Body of pancreas (tissue), 4 donors: ENCODE measurements around the gene POFUT2.

Experiments used
- POLR2A ChIP-seq, 3 donors: fragments of 450-650 bp; IDR thresholded peaks; one replicate each; pipeline ENCODE4 v1.6.1; 2016; ENCODE audit warnings: antibody characterized with exemption in 3 of 3, mild to moderate bottlenecking in 2 of 3
- TF ChIP-seq, protein P1 (sequence below), 7 experiments: fragments of 450-650 bp in 4 of 7; fragments of 200-600 bp in 3 of 7; sonication (generic) in 3 of 7; IDR thresholded peaks; one replicate each; pipeline ENCODE4 v1.5.1; 2016 to 2019; ENCODE audit warnings: antibody characterized with exemption in 7 of 7

GRCh38 chr21:45234127-45234526 lies 53.6 kb downstream of the POFUT2 start:
- TF ChIP-seq, protein P1, sequence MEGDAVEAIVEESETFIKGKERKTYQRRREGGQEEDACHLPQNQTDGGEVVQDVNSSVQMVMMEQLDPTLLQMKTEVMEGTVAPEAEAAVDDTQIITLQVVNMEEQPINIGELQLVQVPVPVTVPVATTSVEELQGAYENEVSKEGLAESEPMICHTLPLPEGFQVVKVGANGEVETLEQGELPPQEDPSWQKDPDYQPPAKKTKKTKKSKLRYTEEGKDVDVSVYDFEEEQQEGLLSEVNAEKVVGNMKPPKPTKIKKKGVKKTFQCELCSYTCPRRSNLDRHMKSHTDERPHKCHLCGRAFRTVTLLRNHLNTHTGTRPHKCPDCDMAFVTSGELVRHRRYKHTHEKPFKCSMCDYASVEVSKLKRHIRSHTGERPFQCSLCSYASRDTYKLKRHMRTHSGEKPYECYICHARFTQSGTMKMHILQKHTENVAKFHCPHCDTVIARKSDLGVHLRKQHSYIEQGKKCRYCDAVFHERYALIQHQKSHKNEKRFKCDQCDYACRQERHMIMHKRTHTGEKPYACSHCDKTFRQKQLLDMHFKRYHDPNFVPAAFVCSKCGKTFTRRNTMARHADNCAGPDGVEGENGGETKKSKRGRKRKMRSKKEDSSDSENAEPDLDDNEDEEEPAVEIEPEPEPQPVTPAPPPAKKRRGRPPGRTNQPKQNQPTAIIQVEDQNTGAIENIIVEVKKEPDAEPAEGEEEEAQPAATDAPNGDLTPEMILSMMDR (IDR thresholded peaks at IDR 0.05), result no peak
- TF ChIP-seq POLR2A (IDR thresholded peaks at IDR 0.05), result no peak
